Measurements from ENCODE around the gene PLCG2. TPM values are rescaled to one million over a fixed set of nuclear protein-coding genes. Genes with fewer than 3 reads are reported as not detected.

PLCG2 gene
- polyA plus RNA-seq, 1 donor from 2014 or later = 123 TPM

DNA sequence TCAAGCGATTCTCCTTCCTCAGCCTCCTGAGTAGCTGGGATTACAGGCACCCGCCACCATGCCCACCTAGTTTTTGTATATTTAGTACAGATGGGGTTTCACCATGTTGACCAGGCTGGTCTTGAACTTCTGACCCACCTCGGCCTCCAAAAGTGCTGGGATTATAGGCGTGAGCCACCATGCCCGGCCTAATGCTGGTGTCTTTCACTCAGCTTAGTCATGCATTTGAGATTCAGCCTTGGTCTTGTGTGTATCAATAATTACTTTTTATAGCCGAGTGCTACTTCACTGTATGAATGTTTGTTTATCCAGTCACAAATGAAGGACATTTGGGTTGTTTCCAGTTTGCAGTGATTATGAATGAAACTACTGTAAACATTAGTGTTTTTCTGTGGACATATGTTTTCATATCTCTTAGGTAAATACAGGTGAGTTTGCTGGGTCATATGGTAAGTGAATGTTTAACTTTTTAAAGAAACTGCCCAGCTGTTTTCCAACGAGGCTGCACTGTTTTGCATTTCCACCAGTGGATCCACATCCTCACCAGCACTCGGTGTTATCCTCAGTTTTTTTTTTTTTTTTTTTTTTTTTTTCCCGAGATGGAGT lies 11.0 kb upstream of the PLCG2 start:
- Mint-ChIP-seq H3K4me1 (peaks cover 24 to 31% (median 26%) of the 10 kb centered on the region in 3 donors), H3K27me3 (no peaks in the 10 kb centered on the region), H3K36me3 (peaks cover 8% of the 10 kb centered on the region), H3K4me3 (no peak overlapping the region), H3K27ac (peak overlapping the region in 1 of 3 donors; percentile 15), H3K9me3 (no peaks in the 10 kb centered on the region)

DNA sequence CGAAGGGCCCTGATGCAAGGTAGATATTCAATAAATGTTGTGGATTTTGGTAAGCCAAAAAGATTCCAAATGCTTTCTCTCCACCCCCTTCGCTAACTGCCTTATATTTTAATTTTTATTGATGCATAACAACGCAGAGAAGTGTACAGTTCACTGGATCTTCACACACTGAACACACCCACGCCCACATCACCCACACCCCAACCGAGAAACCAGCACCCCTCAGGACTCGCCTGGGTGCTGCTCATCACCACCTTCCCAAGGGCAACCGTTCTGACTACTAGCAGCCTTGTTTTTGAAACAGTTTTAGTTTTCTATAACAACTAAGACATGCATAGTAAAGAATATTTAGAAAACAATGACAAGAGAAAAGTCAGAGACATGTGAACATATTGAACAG lies 9.1 kb upstream of the PLCG2 start:
- Mint-ChIP-seq H3K4me1 (peaks cover 32 to 44% (median 41%) of the 10 kb centered on the region in 3 donors), H3K36me3 (peaks cover 4% of the 10 kb centered on the region), H3K27ac (peak overlapping the region in 2 of 3 donors; percentile 39 to 59), H3K9me3 (no peaks in the 10 kb centered on the region), H3K27me3 (no peaks in the 10 kb centered on the region), H3K4me3 (peak overlapping the region in 2 of 4 donors; percentile 75 to 78)

DNA sequence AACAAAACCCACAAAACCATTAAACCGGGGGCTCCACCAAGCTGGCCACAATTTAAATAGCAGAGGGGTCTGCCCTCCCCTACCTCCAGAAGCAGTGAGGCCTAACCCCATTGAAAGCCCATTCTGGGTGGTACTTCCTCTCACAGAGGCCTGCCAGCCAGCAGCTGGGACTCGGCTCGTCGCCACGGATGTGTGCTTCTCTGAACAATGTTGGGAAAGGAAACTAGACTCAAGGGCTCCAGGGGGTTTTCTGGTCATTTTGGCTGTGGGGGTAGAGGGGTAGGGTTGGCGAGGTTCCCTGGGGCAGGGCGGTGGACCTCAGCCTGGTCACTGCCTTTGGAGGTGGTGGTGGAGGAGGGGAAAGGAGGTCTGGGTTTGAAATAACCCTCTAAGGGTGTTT lies 4.7 kb upstream of the PLCG2 start:
- no peaks in the 10 kb centered on the region for H3K27me3 Mint-ChIP-seq
- H3K27ac Mint-ChIP-seq = peak overlapping the region; percentile 66 to 95 (median 93)
- peaks cover 35 to 55% (median 51%) of the 10 kb centered on the region in 3 donors for H3K4me1 Mint-ChIP-seq
- no peaks in the 10 kb centered on the region for H3K9me3 Mint-ChIP-seq
- peak overlapping the region in 3 of 4 donors; percentile 27 to 83 (median 69) for H3K4me3 Mint-ChIP-seq
- no peaks in the 10 kb centered on the region for H3K36me3 Mint-ChIP-seq

DNA sequence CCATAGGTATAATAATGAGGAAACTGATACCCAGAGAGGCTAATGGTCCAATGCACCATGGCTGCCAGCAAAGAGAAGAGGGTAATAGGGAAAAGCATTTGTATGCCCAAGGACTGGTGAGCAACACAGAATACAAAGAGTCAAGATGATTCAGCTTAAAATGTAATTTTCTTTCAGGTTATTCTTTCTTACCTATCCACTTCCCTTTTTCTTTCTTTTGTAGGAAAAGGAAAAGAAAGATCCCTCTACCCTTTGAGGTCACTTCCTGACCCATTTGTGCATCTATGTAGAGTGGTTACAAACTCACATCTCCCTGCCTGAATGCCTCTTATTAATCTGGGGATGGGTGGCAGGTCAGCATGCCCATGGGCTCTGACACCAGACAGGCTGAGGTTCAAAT lies 3.5 kb upstream of the PLCG2 start:
- Mint-ChIP-seq H3K36me3 (no peaks in the 10 kb centered on the region), H3K27me3 (no peaks in the 10 kb centered on the region), H3K9me3 (no peaks in the 10 kb centered on the region), H3K4me1 (peaks cover 32 to 54% (median 46%) of the 10 kb centered on the region in 3 donors), H3K4me3 (peak overlapping the region in 2 of 4 donors; percentile 46 to 95), H3K27ac (peak overlapping the region in 2 of 3 donors; percentile 53 to 66)

DNA sequence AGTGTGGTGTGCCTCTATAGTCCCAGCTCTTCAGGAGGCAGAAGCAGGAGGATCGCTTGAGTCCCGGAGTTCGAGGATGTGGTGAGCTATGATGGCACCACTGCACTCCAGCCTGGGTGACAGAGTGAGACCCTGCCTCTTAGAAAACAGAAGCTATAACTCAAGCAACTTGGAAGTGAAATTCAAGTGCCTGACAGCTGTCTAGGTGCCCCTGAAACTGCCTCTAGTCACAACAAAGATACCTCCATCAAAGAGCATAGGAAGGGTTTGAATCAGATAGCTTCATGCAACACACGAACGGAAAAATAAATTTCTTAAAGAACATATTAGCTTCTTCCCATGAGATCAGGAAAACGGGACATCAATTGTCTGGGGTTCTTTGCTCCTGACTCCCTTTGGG lies 860 bp upstream of the PLCG2 start:
- peaks cover 45 to 56% (median 54%) of the 10 kb centered on the region in 3 donors for H3K4me1 Mint-ChIP-seq
- peak overlapping the region in 2 of 3 donors; percentile 85 to 96 for H3K27ac Mint-ChIP-seq
- no peaks in the 10 kb centered on the region for H3K9me3 Mint-ChIP-seq
- no peaks in the 10 kb centered on the region for H3K27me3 Mint-ChIP-seq
- H3K36me3 Mint-ChIP-seq = peaks cover 2% of the 10 kb centered on the region
- H3K4me3 Mint-ChIP-seq = peak overlapping the region; percentile 80 to 95 (median 90)

DNA sequence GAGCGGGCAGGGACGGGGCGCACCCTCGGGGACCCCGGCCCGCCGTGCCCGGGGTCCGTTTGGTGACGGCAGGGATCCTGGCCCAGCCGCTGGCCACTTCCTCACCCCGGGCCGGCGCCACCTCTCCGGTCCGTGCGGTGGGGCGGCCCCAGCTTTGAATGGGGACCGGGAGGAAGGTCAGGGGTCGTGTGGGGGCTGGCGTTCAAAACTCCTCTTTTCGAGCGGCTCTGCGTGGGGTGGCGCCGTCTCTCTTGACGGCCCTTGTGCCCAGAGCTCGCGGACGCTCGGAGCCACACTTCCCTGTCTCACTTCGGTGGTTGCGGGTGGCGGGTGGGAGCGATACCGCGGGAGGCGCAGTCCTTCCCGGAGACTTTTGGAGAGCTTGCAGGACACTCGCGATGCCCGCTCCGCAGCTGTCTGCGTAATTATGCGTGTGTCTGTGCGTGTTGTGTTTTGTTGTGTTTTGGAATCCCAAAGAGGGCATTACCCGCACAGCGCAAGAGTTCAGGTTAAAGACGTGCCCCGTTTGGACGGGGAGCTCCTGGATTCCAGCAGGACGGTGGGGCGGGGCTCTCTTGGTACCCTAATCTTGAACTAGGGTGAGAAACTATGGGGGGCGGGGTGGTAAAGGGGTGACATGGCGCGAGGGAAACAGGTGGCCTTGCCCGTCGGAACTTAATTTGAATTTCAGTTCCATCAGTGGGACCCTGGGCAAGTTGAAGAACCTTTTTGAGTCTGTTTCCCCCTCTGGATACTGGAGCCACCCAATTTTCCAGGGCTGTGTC lies 637 bp downstream of the PLCG2 start:
- no peaks in the 10 kb centered on the region for H3K27me3 Mint-ChIP-seq
- peak overlapping the region; percentile 89 to 96 (median 91) for H3K27ac Mint-ChIP-seq
- H3K4me1 Mint-ChIP-seq = peaks cover 52 to 61% (median 58%) of the 10 kb centered on the region in 3 donors
- peaks cover 2% of the 10 kb centered on the region for H3K36me3 Mint-ChIP-seq
- peak overlapping the region; percentile 90 to 99 (median 98) for H3K4me3 Mint-ChIP-seq
- H3K9me3 Mint-ChIP-seq = no peaks in the 10 kb centered on the region

DNA sequence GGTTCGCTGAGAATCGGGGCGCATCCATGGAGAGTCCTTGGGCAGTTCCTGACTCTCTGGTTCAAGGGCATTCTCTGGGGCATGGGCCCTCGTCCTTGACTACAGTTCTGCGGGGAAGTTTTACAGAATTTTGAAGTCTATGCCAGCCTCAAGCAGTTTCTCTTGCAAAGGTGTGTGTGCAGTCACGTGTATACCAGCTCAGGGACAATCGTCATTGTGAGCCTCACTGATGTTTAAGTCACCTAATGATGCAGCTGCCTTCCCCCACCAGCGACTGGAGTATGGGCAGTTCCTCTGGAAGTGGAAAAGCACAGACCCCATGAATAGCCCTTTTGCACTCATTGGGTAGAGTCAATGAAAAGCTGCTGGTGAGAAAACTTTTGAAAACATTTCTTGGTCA lies 1.3 kb downstream of the PLCG2 start:
- H3K4me3 Mint-ChIP-seq = peak overlapping the region; percentile 90 to 99 (median 98)
- H3K9me3 Mint-ChIP-seq = no peaks in the 10 kb centered on the region
- peaks cover 52 to 61% (median 58%) of the 10 kb centered on the region in 3 donors for H3K4me1 Mint-ChIP-seq
- peaks cover 2% of the 10 kb centered on the region for H3K36me3 Mint-ChIP-seq
- no peaks in the 10 kb centered on the region for H3K27me3 Mint-ChIP-seq
- peak overlapping the region; percentile 89 to 96 (median 91) for H3K27ac Mint-ChIP-seq

DNA sequence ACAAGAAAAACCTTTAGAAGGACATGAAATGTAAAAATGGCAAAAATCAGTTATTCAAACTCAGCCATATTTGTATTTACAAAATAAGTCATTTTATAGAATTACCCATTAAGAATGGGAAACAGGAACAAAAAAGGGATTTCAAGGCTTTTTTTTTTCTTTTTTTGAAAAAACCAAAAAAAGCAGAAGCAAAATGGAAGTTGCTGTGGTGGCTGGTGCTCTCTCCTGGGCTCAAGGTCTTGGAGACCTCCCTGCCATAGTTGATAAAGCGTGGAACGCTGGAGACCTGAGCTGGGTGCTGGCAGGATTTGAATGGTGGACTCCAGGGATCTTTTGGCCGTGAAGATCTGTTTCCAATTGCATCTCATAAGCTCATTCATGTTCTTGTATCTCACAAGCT lies 3.1 kb downstream of the PLCG2 start:
- no peaks in the 10 kb centered on the region for H3K9me3 Mint-ChIP-seq
- peaks cover 2% of the 10 kb centered on the region for H3K36me3 Mint-ChIP-seq
- peaks cover 62 to 68% (median 68%) of the 10 kb centered on the region in 3 donors for H3K4me1 Mint-ChIP-seq
- H3K27me3 Mint-ChIP-seq = no peaks in the 10 kb centered on the region
- peak overlapping the region; percentile 90 to 99 (median 98) for H3K4me3 Mint-ChIP-seq
- peak overlapping the region; percentile 89 to 96 (median 91) for H3K27ac Mint-ChIP-seq

DNA sequence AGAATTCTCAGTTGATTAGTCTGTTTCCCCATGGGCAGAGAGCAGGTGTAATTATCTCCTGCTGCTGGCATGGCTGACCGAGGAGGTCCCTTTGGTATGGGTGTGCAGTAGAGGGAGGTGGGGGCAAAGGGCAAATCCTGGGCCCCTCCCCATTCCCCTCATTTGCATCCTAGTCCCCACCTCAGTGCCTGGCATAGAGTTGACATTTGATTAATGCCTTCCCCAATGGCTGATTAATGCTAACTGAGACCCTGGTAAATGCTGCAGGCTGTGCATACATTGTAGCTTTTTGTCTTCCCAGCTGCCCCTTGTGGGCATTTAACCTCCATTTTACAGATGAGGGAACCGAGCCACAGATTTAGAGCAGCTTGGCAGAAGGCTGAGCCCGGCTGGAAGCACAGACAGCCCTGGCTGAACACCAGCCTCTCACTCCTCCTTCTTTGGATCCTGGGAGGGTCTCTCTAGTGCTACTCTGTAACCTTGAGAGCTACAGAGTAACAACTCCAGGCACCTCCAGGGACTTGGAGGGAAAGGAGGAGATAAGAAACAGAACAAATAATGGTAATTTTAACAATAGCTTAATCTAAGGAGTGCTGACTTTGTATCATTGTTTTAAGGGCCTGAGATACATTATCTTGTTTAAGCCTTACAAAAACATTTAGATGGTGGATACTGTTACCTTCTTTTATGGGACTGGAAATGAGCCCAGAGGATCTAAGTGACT lies 5.1 kb downstream of the PLCG2 start:
- peak overlapping the region; percentile 69 to 98 (median 92) for H3K4me3 Mint-ChIP-seq
- H3K27ac Mint-ChIP-seq = peak overlapping the region; percentile 89 to 93 (median 91)
- H3K27me3 Mint-ChIP-seq = no peaks in the 10 kb centered on the region
- peaks cover 69 to 73% (median 72%) of the 10 kb centered on the region in 3 donors for H3K4me1 Mint-ChIP-seq
- H3K9me3 Mint-ChIP-seq = no peaks in the 10 kb centered on the region
- H3K36me3 Mint-ChIP-seq = peaks cover 5% of the 10 kb centered on the region

DNA sequence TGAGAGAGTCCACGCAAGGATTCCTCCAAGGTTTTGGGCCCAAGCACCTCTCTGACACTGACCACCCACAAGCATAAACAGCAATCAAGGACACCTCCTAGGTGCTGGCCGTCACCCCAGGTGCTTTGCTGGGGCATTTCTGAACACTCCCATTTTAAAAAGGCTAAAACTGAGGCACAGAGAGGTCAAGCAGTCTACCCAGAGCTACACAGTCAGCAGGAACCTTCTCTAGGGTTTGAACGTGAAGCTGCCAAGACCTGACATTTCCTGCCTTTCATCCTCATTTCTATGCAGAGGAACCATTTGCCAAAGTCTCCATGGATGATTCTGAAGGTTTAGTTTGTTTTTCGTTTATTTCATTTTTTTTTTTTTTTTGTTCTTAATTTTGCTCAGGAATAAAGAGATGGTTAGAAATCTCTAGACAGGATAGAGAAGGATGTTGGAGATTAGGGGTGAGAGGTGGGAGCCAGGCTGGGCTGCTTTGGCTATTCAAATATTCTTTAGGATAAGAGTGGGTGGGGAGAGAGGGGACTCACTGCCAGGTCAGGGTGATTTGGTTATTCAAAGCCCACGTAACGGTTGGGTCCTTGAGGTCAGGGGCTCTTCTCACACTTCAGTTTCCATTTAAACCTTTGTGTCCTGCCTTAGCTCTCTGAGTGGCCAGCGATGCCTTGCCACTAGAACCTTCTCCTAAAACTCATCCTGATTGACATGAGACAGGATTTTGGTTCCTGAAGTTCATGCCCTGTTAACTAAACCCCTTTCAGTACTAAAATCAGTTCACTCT lies 6.2 kb downstream of the PLCG2 start:
- Mint-ChIP-seq H3K4me3 (peak overlapping the region; percentile 58 to 98 (median 92)), H3K27ac (peak overlapping the region; percentile 89 to 93 (median 92)), H3K4me1 (peaks cover 73 to 80% (median 79%) of the 10 kb centered on the region in 3 donors), H3K27me3 (no peaks in the 10 kb centered on the region), H3K36me3 (peaks cover 7% of the 10 kb centered on the region), H3K9me3 (no peaks in the 10 kb centered on the region)

DNA sequence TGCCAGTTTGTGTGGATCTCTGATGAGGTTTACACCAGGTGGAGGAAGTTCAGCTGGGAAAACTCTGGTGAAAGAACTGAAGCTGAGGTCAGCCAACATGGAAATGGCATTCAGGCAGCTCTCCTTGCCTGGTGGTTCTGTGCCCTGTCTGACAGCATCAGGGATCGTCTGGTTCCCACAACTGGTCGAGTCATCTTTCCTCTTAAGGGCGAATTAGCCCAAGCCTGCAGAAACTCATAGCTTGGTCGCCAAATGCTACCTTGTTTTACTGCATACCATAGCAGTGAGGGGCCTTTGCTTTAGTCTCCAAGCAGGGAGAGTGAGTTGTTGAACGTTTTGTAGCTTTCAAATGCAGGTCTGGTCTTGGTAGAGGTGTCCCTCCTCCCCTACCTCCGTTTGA lies 7.2 kb downstream of the PLCG2 start:
- H3K27ac Mint-ChIP-seq = peak overlapping the region; percentile 89 to 93 (median 92)
- no peaks in the 10 kb centered on the region for H3K9me3 Mint-ChIP-seq
- peak overlapping the region; percentile 58 to 98 (median 92) for H3K4me3 Mint-ChIP-seq
- peaks cover 74 to 82% (median 81%) of the 10 kb centered on the region in 3 donors for H3K4me1 Mint-ChIP-seq
- H3K36me3 Mint-ChIP-seq = peaks cover 8% of the 10 kb centered on the region
- no peaks in the 10 kb centered on the region for H3K27me3 Mint-ChIP-seq

DNA sequence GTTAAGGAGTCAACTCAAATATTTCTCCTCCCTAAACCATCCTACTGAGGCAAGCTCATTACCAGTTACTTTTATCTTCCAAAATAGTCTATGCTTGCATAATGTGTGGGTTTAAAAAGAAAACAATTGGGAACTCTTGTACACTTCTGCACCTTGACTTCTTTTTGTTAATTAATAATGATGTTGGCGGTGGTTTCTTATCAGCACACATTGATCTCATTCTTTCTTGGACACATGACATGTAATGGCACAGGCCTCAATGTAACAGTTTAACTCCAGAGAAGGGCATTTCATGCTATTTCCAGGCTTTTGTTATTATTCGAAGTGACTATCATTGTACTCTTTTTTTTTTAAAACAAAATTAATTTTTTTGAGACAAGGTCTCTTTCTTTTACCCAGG lies 7.8 kb downstream of the PLCG2 start:
- Mint-ChIP-seq H3K4me1 (peaks cover 73 to 80% (median 78%) of the 10 kb centered on the region in 3 donors), H3K27me3 (no peaks in the 10 kb centered on the region), H3K27ac (peak overlapping the region in 2 of 3 donors; percentile 89 to 93), H3K9me3 (no peaks in the 10 kb centered on the region), H3K36me3 (peaks cover 8% of the 10 kb centered on the region), H3K4me3 (peak overlapping the region in 2 of 4 donors; percentile 39 to 90)

DNA sequence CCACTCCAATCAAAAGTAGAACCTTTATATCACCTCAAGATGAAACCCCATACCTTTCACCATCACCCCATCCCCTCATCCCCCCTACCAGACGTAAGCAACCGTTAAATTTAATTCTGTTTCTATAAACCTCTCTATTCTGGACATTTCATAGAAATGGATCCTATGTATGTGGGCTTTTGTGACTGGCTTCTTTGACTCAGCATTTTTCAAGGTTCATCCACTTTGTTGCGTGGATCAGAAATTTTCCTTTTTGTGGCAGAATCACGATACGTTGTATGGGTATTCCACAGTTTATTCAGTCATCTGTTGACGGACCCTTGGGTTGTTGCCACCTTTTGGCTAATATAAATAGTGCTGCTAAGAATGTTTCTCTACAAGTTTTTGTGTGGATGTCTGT lies 8.6 kb downstream of the PLCG2 start:
- H3K36me3 Mint-ChIP-seq = peaks cover 10% of the 10 kb centered on the region
- H3K4me1 Mint-ChIP-seq = peaks cover 71 to 78% (median 73%) of the 10 kb centered on the region in 3 donors
- H3K27me3 Mint-ChIP-seq = no peaks in the 10 kb centered on the region
- H3K9me3 Mint-ChIP-seq = no peaks in the 10 kb centered on the region
- peak overlapping the region; percentile 27 to 87 (median 60) for H3K27ac Mint-ChIP-seq
- peak overlapping the region in 3 of 4 donors; percentile 41 to 55 (median 47) for H3K4me3 Mint-ChIP-seq

DNA sequence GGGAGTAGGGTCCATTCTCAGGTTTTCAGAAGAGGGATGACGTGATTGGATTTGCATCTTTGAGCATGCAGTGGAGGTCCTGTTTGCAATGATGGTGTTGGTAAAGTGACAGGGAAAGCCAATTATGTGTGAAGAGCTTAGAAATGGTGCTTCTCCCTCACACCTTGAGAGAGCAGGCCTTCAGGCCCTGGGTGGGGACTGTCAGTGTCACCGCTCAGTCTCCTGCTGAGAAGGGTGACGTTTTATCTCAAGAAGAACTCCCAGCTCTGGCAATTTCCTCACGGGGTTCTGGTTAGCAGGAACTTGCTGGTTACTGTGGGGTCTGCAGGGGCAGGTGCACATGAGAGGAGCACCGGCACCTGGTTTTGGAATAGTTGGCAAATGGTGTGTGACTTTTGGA lies 11.2 kb downstream of the PLCG2 start:
- Mint-ChIP-seq H3K4me1 (peaks cover 68 to 75% (median 71%) of the 10 kb centered on the region in 3 donors), H3K4me3 (peak overlapping the region in 3 of 4 donors; percentile 66 to 81 (median 72))

More for the DNA sequence above, 11.2 kb downstream of the PLCG2 start:
- peaks cover 14% of the 10 kb centered on the region for H3K36me3 Mint-ChIP-seq
- H3K9me3 Mint-ChIP-seq = no peaks in the 10 kb centered on the region
- H3K27me3 Mint-ChIP-seq = no peaks in the 10 kb centered on the region
- H3K27ac Mint-ChIP-seq = peak overlapping the region; percentile 64 to 86 (median 73)
